Left ventricle myocardium inferior (tissue), 1 donor: ENCODE results near the gene MAP1A. TPM values are rescaled to one million over a fixed set of nuclear protein-coding genes. Genes with fewer than 3 reads are reported as not detected.

Experiments used
- DNase-seq: peaks from one replicate; pipeline ENCODE4 v3.0.0-alpha.2; 2020
- H3K27ac ChIP-seq: fragments of 200-600 bp; replicated peaks from 2 replicates; pipeline ENCODE4 v1.8.0; 2021
- H3K27me3 ChIP-seq: fragments of 200-600 bp; 2 replicates; pipeline ENCODE4 v1.8.0; 2021; ENCODE audit warnings: low read depth
- H3K36me3 ChIP-seq: fragments of 200-600 bp; 2 replicates; pipeline ENCODE4 v1.8.0; 2021
- H3K4me1 ChIP-seq: fragments of 200-600 bp; 2 replicates; pipeline ENCODE4 v1.8.0; 2021
- H3K4me3 ChIP-seq: fragments of 200-600 bp; 2 replicates; pipeline ENCODE4 v1.8.0; 2021; ENCODE audit warnings: mild to moderate bottlenecking, moderate library complexity
- H3K9me3 ChIP-seq: fragments of 200-600 bp; replicated peaks from 2 replicates; pipeline ENCODE4 v1.8.0; 2021
- intact Hi-C: fragments of 100-400 bp; cut with micrococcal nuclease; formaldehyde crosslinking; loops from one replicate; pipeline ENCODE4 v1.11.0; 2022
- total RNA-seq: library from RNA; stranded (reverse); fragmentation: NEBNext Ultra II Directional; extraction: Animal tissue kit (Norgen Biotek cat#: 25700); gene quantifications from one replicate; pipeline ENCODE4 v1.2.1, GENCODE V29; 2021
- TF ChIP-seq, protein P1 (sequence below): fragments of 200-600 bp; IDR thresholded peaks from 2 replicates; pipeline ENCODE4 v1.8.0; 2021; ENCODE audit warnings: antibody characterized with exemption, mild to moderate bottlenecking, borderline replicate concordance
- donor health status: DM: no; HTN: yes; CAD: no; lungs with severe emphysema.

MAP1A gene
- total RNA-seq, 1 donor from 2014 or later = 56.0 TPM

GRCh38 chr15:43523646-43524045, 6.2 kb downstream of the MAP1A start:
- Histone ChIP-seq H3K4me1 (peaks cover 8% of the 10 kb centered on the region), H3K27ac (no peak overlapping the region), H3K9me3 (no peaks in the 10 kb centered on the region), H3K36me3 (peaks cover 45% of the 10 kb centered on the region), H3K4me3 (no peak overlapping the region), H3K27me3 (no peaks in the 10 kb centered on the region)
- no peak for DNase-seq
- intact Hi-C loops = no loop called here
- TF ChIP-seq, protein P1, sequence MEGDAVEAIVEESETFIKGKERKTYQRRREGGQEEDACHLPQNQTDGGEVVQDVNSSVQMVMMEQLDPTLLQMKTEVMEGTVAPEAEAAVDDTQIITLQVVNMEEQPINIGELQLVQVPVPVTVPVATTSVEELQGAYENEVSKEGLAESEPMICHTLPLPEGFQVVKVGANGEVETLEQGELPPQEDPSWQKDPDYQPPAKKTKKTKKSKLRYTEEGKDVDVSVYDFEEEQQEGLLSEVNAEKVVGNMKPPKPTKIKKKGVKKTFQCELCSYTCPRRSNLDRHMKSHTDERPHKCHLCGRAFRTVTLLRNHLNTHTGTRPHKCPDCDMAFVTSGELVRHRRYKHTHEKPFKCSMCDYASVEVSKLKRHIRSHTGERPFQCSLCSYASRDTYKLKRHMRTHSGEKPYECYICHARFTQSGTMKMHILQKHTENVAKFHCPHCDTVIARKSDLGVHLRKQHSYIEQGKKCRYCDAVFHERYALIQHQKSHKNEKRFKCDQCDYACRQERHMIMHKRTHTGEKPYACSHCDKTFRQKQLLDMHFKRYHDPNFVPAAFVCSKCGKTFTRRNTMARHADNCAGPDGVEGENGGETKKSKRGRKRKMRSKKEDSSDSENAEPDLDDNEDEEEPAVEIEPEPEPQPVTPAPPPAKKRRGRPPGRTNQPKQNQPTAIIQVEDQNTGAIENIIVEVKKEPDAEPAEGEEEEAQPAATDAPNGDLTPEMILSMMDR = no peak

DNA sequence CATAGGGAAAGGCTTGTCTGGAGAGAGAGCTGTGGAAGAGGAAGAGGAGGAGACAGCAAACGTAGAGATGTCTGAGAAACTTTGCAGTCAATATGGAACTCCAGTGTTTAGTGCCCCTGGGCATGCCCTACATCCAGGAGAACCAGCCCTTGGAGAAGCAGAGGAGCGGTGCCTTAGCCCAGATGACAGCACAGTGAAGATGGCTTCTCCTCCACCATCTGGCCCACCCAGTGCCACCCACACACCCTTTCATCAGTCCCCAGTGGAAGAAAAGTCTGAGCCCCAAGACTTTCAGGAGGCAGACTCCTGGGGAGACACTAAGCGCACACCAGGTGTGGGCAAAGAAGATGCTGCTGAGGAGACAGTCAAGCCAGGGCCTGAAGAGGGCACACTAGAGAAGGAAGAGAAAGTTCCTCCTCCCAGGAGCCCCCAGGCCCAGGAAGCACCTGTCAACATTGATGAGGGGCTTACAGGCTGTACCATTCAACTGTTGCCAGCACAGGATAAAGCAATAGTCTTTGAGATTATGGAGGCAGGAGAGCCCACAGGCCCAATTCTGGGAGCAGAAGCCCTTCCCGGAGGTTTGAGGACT, 6.9 kb downstream of the MAP1A start:
- TF ChIP-seq, protein P1 = no peak
- Histone ChIP-seq H3K9me3 (no peaks in the 10 kb centered on the region), H3K27ac (no peak overlapping the region), H3K27me3 (no peaks in the 10 kb centered on the region), H3K4me1 (peaks cover 1% of the 10 kb centered on the region), H3K36me3 (peaks cover 45% of the 10 kb centered on the region), H3K4me3 (no peak overlapping the region)
- intact Hi-C loops = no loop called here
- DNase-seq = no peak

DNA sequence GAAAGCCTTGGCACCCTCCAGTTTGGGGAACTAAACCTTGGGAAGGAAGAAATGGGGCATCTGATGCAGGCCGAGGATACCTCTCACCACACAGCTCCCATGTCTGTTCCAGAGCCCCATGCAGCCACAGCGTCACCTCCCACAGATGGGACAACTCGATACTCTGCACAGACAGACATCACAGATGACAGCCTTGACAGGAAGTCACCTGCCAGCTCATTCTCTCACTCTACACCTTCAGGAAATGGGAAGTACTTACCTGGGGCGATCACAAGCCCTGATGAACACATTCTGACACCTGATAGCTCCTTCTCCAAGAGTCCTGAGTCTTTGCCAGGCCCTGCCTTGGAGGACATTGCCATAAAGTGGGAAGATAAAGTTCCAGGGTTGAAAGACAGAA, 7.7 kb downstream of the MAP1A start:
- intact Hi-C loops = no loop called here
- Histone ChIP-seq H3K27me3 (no peaks in the 10 kb centered on the region), H3K4me3 (no peak overlapping the region), H3K9me3 (no peaks in the 10 kb centered on the region), H3K36me3 (peaks cover 45% of the 10 kb centered on the region), H3K4me1 (no peaks in the 10 kb centered on the region), H3K27ac (no peak overlapping the region)
- TF ChIP-seq, protein P1 = no peak
- no peak for DNase-seq

GRCh38 chr15:43526261-43526930, 9.0 kb downstream of the MAP1A start:
- H3K36me3 ChIP-seq = peaks cover 35% of the 10 kb centered on the region
- no peak overlapping the region for H3K4me3 ChIP-seq
- TF ChIP-seq, protein P1 = no peak
- intact Hi-C loops = no loop called here
- DNase-seq = no peak
- no peaks in the 10 kb centered on the region for H3K9me3 ChIP-seq
- peaks cover 3% of the 10 kb centered on the region for H3K4me1 ChIP-seq
- no peaks in the 10 kb centered on the region for H3K27me3 ChIP-seq
- H3K27ac ChIP-seq = no peak overlapping the region

DNA sequence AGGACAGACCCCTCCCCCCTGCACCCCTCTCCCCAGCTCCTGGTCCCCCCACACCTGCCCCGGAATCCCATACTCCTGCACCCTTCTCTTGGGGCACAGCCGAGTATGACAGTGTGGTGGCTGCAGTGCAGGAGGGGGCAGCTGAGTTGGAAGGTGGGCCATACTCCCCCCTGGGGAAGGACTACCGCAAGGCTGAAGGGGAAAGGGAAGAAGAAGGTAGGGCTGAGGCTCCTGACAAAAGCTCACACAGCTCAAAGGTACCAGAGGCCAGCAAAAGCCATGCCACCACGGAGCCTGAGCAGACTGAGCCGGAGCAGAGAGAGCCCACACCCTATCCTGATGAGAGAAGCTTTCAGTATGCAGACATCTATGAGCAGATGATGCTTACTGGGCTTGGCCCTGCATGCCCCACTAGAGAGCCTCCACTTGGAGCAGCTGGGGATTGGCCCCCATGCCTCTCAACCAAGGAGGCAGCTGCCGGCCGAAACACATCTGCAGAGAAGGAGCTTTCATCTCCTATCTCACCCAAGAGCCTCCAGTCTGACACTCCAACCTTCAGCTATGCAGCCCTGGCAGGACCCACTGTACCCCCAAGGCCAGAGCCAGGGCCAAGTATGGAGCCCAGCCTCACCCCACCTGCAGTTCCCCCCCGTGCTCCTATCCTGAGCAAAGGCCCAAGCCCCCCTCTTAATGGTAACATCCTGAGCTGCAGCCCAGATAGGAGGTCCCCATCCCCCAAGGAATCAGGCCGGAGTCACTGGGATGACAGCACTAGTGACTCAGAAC, 9.8 kb downstream of the MAP1A start:
- Histone ChIP-seq H3K4me1 (peaks cover 4% of the 10 kb centered on the region), H3K9me3 (no peaks in the 10 kb centered on the region), H3K27ac (no peak overlapping the region), H3K27me3 (no peaks in the 10 kb centered on the region), H3K36me3 (peaks cover 27% of the 10 kb centered on the region), H3K4me3 (no peak overlapping the region)
- no peak for DNase-seq
- intact Hi-C loops = no loop called here
- TF ChIP-seq, protein P1 = no peak
